Erythroblast (primary cell): ENCODE results near the gene UCKL1.

Experiments
- GATA1 ChIP-seq: IDR thresholded peaks from 2 replicates; pipeline ENCODE4 v1.6.1; 2011; ENCODE audit warnings: low read depth, mild to moderate bottlenecking, control low read depth, low read length, moderate library complexity
- POLR2A ChIP-seq: IDR thresholded peaks from 2 replicates; pipeline ENCODE4 v1.6.1; 2011; ENCODE audit warnings: mild to moderate bottlenecking, low read length

DNA sequence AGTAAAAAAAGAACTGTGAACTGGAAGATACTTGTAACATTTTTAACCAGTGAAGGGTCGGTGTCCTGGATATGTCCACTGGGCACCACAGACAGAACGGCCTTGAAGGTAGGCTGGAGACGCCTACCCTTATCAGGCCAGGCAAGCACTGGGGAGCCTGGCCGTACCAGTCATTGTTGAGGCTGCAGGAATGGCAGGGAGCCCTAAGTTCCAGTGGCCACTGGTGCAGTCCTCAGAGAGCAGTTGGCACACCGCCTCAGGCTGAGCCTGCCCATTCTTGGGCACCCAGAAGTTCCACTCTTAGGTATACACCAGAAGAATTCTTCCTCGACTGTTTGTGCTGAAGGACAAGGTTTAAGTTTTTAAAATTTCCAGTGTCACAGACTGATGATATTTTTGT lies 40.7 kb downstream of the UCKL1 start:
- TF ChIP-seq POLR2A = no peak
- TF ChIP-seq GATA1 = no peak
